ENCODE measurements around the gene MROH2A. TPM values are rescaled to one million over a fixed set of nuclear protein-coding genes. Genes with fewer than 3 reads are reported as not detected.

MROH2A gene
- total RNA-seq, 1 donor from 2014 or later = not detected

GRCh38 chr2:233837694-233838229, 59.6 kb downstream of the MROH2A start:
- DNase-seq (ENCODE audit: low spot score) = no peak

GRCh38 chr2:233838251-233838650, 60.1 kb downstream of the MROH2A start:
- DNase-seq (ENCODE audit: low spot score) = no peak

- no peak for DNase-seq (ENCODE audit: low spot score)
Measured at GRCh38 chr2:233838726-233839446, 60.8 kb downstream of the MROH2A start.

- DNase-seq (ENCODE audit: low spot score) = no peak
Measured at GRCh38 chr2:233839447-233839820, 61.3 kb downstream of the MROH2A start.

GRCh38 chr2:233840520-233840919, 62.4 kb downstream of the MROH2A start:
- no peak for DNase-seq (ENCODE audit: low spot score)

GRCh38 chr2:233841183-233841582, 63.1 kb downstream of the MROH2A start:
- no peak for DNase-seq (ENCODE audit: low spot score)

- no peak for DNase-seq (ENCODE audit: low spot score)
Measured at GRCh38 chr2:233844064-233844807, 66.1 kb downstream of the MROH2A start.

GRCh38 chr2:233844836-233845235, 66.7 kb downstream of the MROH2A start:
- DNase-seq (ENCODE audit: low spot score) = no peak

- DNase-seq (ENCODE audit: low spot score) = no peak
Measured at GRCh38 chr2:233845301-233846060, 67.4 kb downstream of the MROH2A start.

- no peak for DNase-seq (ENCODE audit: low spot score)
Measured at GRCh38 chr2:233846387-233847247, 68.5 kb downstream of the MROH2A start.

GRCh38 chr2:233847248-233847898, 69.2 kb downstream of the MROH2A start:
- no peak for DNase-seq (ENCODE audit: low spot score)

GRCh38 chr2:233848276-233848675, 70.1 kb downstream of the MROH2A start:
- DNase-seq (ENCODE audit: low spot score) = no peak

- no peak for DNase-seq (ENCODE audit: low spot score)
Measured at GRCh38 chr2:233849607-233850271, 71.6 kb downstream of the MROH2A start.

GRCh38 chr2:233850745-233851144, 72.6 kb downstream of the MROH2A start:
- no peak for DNase-seq (ENCODE audit: low spot score)

GRCh38 chr2:233851169-233851568, 73.0 kb downstream of the MROH2A start:
- DNase-seq (ENCODE audit: low spot score) = no peak

- no peak for DNase-seq (ENCODE audit: low spot score)
Measured at GRCh38 chr2:233852056-233852455, 73.9 kb downstream of the MROH2A start.

- DNase-seq (ENCODE audit: low spot score) = no peak
Measured at GRCh38 chr2:233853353-233853752, 75.2 kb downstream of the MROH2A start.

- DNase-seq (ENCODE audit: low spot score) = no peak
Measured at GRCh38 chr2:233853883-233854240, 75.7 kb downstream of the MROH2A start.

- peak; percentile 98 for DNase-seq (ENCODE audit: low spot score)
Measured at GRCh38 chr2:233854241-233854981, 76.3 kb downstream of the MROH2A start, which contains the start of gene HJURP. HJURP (minus strand) TSS chr2:233854535; CDS start chr2:233854500, 35 bp downstream.

All from umbilical cord (tissue), 2 donors.